Neuronal stem cell (in vitro differentiated cells): ENCODE data around the gene CEP97.
A peak's percentile ranks its signal among the peaks of the same experiment; 100 is the strongest.

Experiments used
- DNase-seq: peaks from one replicate; pipeline ENCODE4 v3.0.0-alpha.2; 2013; ENCODE audit warnings: low spot score
- H2AFZ ChIP-seq: one replicate; pipeline ENCODE4 v1.6.1; 2013; ENCODE audit warnings: mild to moderate bottlenecking, low read length, inconsistent platforms
- H2AK5ac ChIP-seq: 2 replicates; pipeline ENCODE4 v1.6.1; 2013; ENCODE audit warnings: low read depth, mild to moderate bottlenecking, inconsistent platforms, low read length, moderate library complexity, mixed read lengths
- H2BK120ac ChIP-seq: 2 replicates; pipeline ENCODE4 v1.6.1; 2013; ENCODE audit warnings: low read depth, mild to moderate bottlenecking, inconsistent platforms, low read length, moderate library complexity, mixed read lengths
- H2BK12ac ChIP-seq: one replicate; pipeline ENCODE4 v1.6.1; 2013; ENCODE audit warnings: low read length, inconsistent platforms
- H2BK15ac ChIP-seq: 2 replicates; pipeline ENCODE4 v1.6.1; 2013; ENCODE audit warnings: mild to moderate bottlenecking, low read length, inconsistent platforms, mixed read lengths
- H2BK5ac ChIP-seq: one replicate; pipeline ENCODE4 v1.6.1; 2013; ENCODE audit warnings: inconsistent platforms, mild to moderate bottlenecking, low read length, moderate library complexity
- H3K14ac ChIP-seq: one replicate; pipeline ENCODE4 v1.6.1; 2013; ENCODE audit warnings: low read length, inconsistent platforms
- H3K18ac ChIP-seq: 2 replicates; pipeline ENCODE4 v1.6.1; 2013; ENCODE audit warnings: low read length, inconsistent platforms
- H3K23ac ChIP-seq: 2 replicates; pipeline ENCODE4 v1.6.1; 2013; ENCODE audit warnings: low read depth, mild to moderate bottlenecking, mixed read lengths, low read length, inconsistent platforms; ENCODE audit not compliant: poor library complexity
- H3K27ac ChIP-seq: replicated peaks from 3 replicates; pipeline ENCODE4 v1.5.1; 2013; ENCODE audit warnings: low read length, inconsistent platforms
- H3K27me3 ChIP-seq, 3 experiments: 2 replicates each; pipeline ENCODE4 v1.6.1; 2013; ENCODE audit warnings: low read length in 3 of 3, mild to moderate bottlenecking in 2 of 3, inconsistent platforms in 1 of 3, low read depth in 1 of 3, mixed read lengths in 1 of 3, moderate library complexity in 1 of 3; ENCODE audit not compliant: control insufficient read depth in 3 of 3, insufficient read depth in 3 of 3
- H3K36me3 ChIP-seq, 2 donors: replicated peaks in 1 of 2; 2 replicates each; pipeline ENCODE4 v1.6.1; 2013; ENCODE audit warnings: low read length in 2 of 2; ENCODE audit not compliant: control insufficient read depth in 2 of 2, insufficient read depth in 2 of 2
- H3K4ac ChIP-seq: 2 replicates; pipeline ENCODE4 v1.6.1; 2013; ENCODE audit warnings: inconsistent platforms, mild to moderate bottlenecking, low read length, moderate library complexity
- H3K4me1 ChIP-seq, 2 donors: 1 replicate in 1 of 2; 2 replicates in 1 of 2; pipeline ENCODE4 v1.6.1; 2013; ENCODE audit warnings: low read length in 2 of 2, low read depth in 1 of 2; ENCODE audit not compliant: control insufficient read depth in 2 of 2, insufficient read depth in 1 of 2
- H3K4me2 ChIP-seq: one replicate; pipeline ENCODE4 v1.6.1; 2013; ENCODE audit warnings: mild to moderate bottlenecking, low read length, inconsistent platforms; ENCODE audit not compliant: insufficient read depth, poor library complexity, severe bottlenecking
- H3K4me3 ChIP-seq, 2 donors: 2 replicates each; pipeline ENCODE4 v1.5.1; 2013; ENCODE audit warnings: low read length in 2 of 2, mild to moderate bottlenecking in 2 of 2, inconsistent platforms in 1 of 2, moderate library complexity in 1 of 2
- H3K79me1 ChIP-seq: one replicate; pipeline ENCODE4 v1.6.1; 2013; ENCODE audit warnings: low read depth, mild to moderate bottlenecking, inconsistent platforms, low read length, moderate library complexity
- H3K9ac ChIP-seq: one replicate; pipeline ENCODE4 v1.6.1; 2013; ENCODE audit warnings: mild to moderate bottlenecking, low read depth, low read length, inconsistent platforms; ENCODE audit not compliant: poor library complexity
- H3K9me3 ChIP-seq, 2 donors: replicated peaks in 1 of 2; 2 replicates each; pipeline versions ENCODE3 to v1.6.1; 2013; ENCODE audit warnings: low read length in 2 of 2, mild to moderate bottlenecking in 2 of 2, inconsistent platforms in 1 of 2, low read depth in 1 of 2, mixed read lengths in 1 of 2, moderate library complexity in 1 of 2; ENCODE audit not compliant: control insufficient read depth in 2 of 2, insufficient read depth in 1 of 2
- H4K8ac ChIP-seq: one replicate; pipeline ENCODE4 v1.6.1; 2013; ENCODE audit warnings: low read depth, mild to moderate bottlenecking, inconsistent platforms, low read length, moderate library complexity
- H4K91ac ChIP-seq: one replicate; pipeline ENCODE4 v1.6.1; 2013; ENCODE audit warnings: low read length, low read depth, mild to moderate bottlenecking, inconsistent platforms; ENCODE audit not compliant: poor library complexity
- WGBS, 2 donors: extraction: QIAGEN DNeasy Blood & Tissue Kit; methylation state at CpG; one replicate each; pipeline ENCODE4 v1.1.7; 2013; ENCODE audit warnings: missing lambda C conversion rate in 2 of 2, mixed read lengths in 1 of 2; ENCODE audit not compliant: insufficient read length in 2 of 2, insufficient replicate concordance in 1 of 2; ENCODE audit errors: extremely low coverage in 2 of 2; 5-methylcytosine and 5-hydroxymethylcytosine counted together

The CEP97 gene

GRCh38 chr3:101778385-101779046 is 54.1 kb downstream of the CEP97 start:
- Histone ChIP-seq H3K79me1 (no peaks in the 10 kb centered on the region), H3K4me2 (peak overlapping the region; percentile 83), H3K4ac (no peak overlapping the region), H3K14ac (no peak overlapping the region), H2AK5ac (no peak overlapping the region), H3K4me1 (peaks cover 2 to 10% of the 10 kb centered on the region in 2 donors), H3K36me3 (peaks cover 2 to 11% of the 10 kb centered on the region in 2 donors), H3K27me3 (no peaks in the 10 kb centered on the region), H2BK120ac (no peak overlapping the region), H3K9ac (peak overlapping the region; percentile 82), H4K91ac (no peak overlapping the region), H3K27ac (no peak overlapping the region), H2BK15ac (no peak overlapping the region), H3K23ac (no peak overlapping the region), H3K18ac (no peak overlapping the region), H3K9me3 (no peaks in the 10 kb centered on the region), H2AFZ (peak overlapping the region; percentile 93), H3K4me3 (peak overlapping the region; percentile 60 to 86), H2BK5ac (peak overlapping the region; percentile 14), H2BK12ac (no peak overlapping the region), H4K8ac (no peak overlapping the region)
- WGBS, 2 donors = no CpG with 5 or more reads among the region's 21 CpGs
- DNase-seq = no peak

GRCh38 chr3:101779047-101779821 is 54.8 kb downstream of the CEP97 start, which contains the start of gene NXPE3:
Gene NXPE3, plus strand, starts transcription at chr3:101779211. Its CDS starts 6,386 bp downstream, at chr3:101785597.
- Histone ChIP-seq H3K18ac (peak within 1 kb of the TSS; percentile 92), H3K14ac (peak within 1 kb of the TSS; percentile 87), H2AFZ (peak within 1 kb of the TSS; percentile 93), H3K27me3 (no peaks in the 10 kb centered on the region), H3K9me3 (no peaks in the 10 kb centered on the region), H2BK5ac (peak within 1 kb of the TSS; percentile 14), H3K4me2 (peak within 1 kb of the TSS; percentile 83), H3K23ac (no peak within 1 kb of the TSS), H2BK12ac (no peak within 1 kb of the TSS), H3K36me3 (peaks cover 5 to 18% of the 10 kb centered on the region in 2 donors), H4K8ac (no peak within 1 kb of the TSS), H2BK15ac (peak within 1 kb of the TSS; percentile 39), H3K9ac (peak within 1 kb of the TSS; percentile 95), H2AK5ac (no peak within 1 kb of the TSS), H3K79me1 (no peaks in the 10 kb centered on the region), H2BK120ac (no peak within 1 kb of the TSS), H3K4ac (no peak within 1 kb of the TSS), H3K4me3 (peak within 1 kb of the TSS; percentile 60 to 86), H3K4me1 (peaks cover 2 to 10% of the 10 kb centered on the region in 2 donors), H4K91ac (no peak within 1 kb of the TSS), H3K27ac (peak within 1 kb of the TSS; percentile 56)
- DNase-seq = peak; percentile 77
- no CpG with 5 or more reads among the region's 78 CpGs for WGBS, 2 donors

- Histone ChIP-seq H3K4me1 (peaks cover 2 to 10% of the 10 kb centered on the region in 2 donors), H3K27ac (no peak overlapping the region), H4K8ac (no peak overlapping the region), H2BK12ac (no peak overlapping the region), H3K14ac (no peak overlapping the region), H2BK5ac (no peak overlapping the region), H3K9me3 (no peaks in the 10 kb centered on the region), H2AK5ac (no peak overlapping the region), H3K4me3 (peak overlapping the region; percentile 60 to 86), H2BK15ac (no peak overlapping the region), H4K91ac (no peak overlapping the region), H3K4me2 (peak overlapping the region; percentile 83), H3K9ac (peak overlapping the region; percentile 95), H3K27me3 (no peaks in the 10 kb centered on the region), H3K18ac (peak overlapping the region; percentile 20), H2BK120ac (no peak overlapping the region), H3K79me1 (no peaks in the 10 kb centered on the region), H3K4ac (no peak overlapping the region), H3K36me3 (peaks cover 10 to 25% of the 10 kb centered on the region in 2 donors), H2AFZ (peak overlapping the region; percentile 93), H3K23ac (no peak overlapping the region)
- no CpG with 5 or more reads among the region's 9 CpGs for WGBS, 2 donors
- no peak for DNase-seq
These were observed 55.5 kb downstream of the CEP97 start for GRCh38 chr3:101779822-101780381.

GRCh38 chr3:101780661-101781060 is 56.2 kb downstream of the CEP97 start:
- no peak for DNase-seq
- Histone ChIP-seq H2BK12ac (no peak overlapping the region), H4K8ac (no peak overlapping the region), H3K9me3 (no peaks in the 10 kb centered on the region), H2BK120ac (no peak overlapping the region), H2AFZ (peak overlapping the region; percentile 27), H3K79me1 (no peaks in the 10 kb centered on the region), H3K9ac (no peak overlapping the region), H3K36me3 (peaks cover 14 to 33% of the 10 kb centered on the region in 2 donors), H3K4ac (no peak overlapping the region), H2BK15ac (no peak overlapping the region), H3K14ac (no peak overlapping the region), H3K4me2 (no peak overlapping the region), H3K18ac (no peak overlapping the region), H4K91ac (no peak overlapping the region), H3K27me3 (no peaks in the 10 kb centered on the region), H2BK5ac (no peak overlapping the region), H3K27ac (no peak overlapping the region), H3K23ac (no peak overlapping the region), H3K4me1 (peaks cover 2 to 10% of the 10 kb centered on the region in 2 donors), H3K4me3 (no peak overlapping the region), H2AK5ac (no peak overlapping the region)
- WGBS, 2 donors = no CpG with 5 or more reads among the region's 2 CpGs
